Measurements from ENCODE around the gene PINLYP.
"Not testable (repeated sequence)": the region's sequence is repeated elsewhere in the genome, so short reads cannot be mapped to it uniquely, and the experiment has no call there.

PINLYP gene

DNA sequence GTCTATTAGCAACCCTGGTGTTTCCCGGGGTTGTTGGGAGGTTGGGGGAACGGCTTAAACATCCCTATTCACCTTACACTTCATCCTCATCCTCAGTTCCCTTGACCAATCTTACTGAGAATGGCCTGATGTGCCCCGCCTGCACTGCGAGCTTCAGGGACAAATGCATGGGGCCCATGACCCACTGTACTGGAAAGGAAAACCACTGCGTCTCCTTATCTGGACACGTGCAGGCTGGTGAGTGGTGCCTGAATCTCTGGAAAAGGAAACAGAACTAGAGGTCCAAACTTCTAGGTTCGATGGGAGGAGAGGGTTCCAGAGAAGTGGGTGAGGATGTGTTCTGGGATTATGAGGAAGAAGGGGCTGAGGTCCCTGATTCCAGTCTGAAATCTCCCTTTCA, 5.9 kb downstream of the PINLYP start:
- DNase-seq (ENCODE audit: low read depth) = no peak

DNA sequence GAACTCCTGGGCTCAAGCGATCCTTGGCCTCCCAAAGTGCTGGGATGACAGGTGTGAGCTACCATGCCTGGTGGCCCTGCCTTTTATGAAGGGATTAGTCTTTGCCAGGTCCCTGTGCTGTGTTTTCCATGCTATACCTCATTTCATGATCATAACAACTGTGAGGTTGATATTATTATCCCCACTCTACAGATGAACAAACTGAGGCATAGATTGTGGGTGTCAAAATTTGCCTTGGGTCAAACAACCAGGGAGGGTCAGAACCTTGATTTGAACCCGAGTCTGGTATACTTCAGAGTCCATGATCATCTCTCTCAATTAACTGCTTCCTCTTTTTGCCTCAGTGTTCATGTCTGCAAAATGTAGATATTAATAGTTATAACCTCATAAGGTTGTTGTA, 6.9 kb downstream of the PINLYP start:
- DNase-seq (ENCODE audit: low read depth) = no peak

DNA sequence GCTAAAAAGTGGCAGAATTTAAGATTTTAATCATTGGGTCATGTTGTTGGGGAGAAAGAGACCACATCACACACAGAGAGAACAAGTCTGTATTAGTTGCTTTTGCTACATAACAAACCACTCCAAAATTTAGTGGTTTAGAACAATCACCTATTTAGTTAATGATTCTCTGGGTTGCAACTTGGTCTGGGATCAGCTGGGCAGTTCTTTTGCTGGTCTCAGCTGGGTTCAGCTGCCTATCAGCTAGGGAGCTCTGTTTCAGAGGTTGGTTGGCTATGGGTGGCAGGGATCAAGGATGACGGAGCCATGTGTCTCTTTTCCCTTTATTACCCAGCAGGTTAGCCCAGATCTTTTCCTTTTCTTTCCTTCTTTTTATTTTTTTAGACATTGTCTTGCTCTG, 8.9 kb downstream of the PINLYP start:
- DNase-seq (ENCODE audit: low read depth) = no peak

DNA sequence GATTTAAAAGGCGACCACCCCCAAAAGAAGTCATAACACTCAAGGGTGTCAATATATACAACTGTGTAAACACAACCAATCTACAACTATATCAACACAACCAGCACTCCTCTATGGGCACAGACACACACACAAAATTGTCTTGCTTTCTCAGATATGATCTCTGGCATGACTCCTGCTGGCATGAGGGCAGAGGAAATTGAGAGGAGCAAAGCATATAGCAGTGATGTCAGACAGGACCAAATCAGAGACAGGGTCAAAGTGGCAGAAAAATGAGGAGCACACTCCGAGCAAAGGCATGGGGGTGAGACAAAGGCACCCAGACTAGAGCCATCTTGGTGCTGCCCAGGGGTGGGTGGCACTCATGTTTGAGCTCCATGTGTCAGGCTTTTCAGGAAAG, 10.7 kb downstream of the PINLYP start:
- DNase-seq (ENCODE audit: low read depth) = no peak

DNA sequence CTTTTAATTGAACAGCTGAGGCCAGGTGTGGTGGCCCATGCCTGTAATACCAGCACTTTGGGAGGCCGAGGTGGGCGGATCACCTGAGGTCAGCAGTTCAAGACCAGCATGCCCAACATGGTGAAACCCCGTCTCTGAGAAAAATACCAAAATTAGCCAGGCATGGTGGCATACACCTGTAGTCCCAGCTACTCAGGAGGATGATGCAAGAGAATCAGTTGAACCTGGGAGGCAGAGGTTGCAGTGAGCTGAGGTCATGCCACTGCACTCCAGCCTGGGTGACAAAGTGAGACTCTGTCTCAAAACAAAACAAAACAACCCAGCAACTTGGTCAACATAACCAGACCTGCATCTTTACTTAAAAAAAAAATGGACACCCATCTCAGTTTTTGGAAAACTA, 11.4 kb downstream of the PINLYP start:
- DNase-seq (ENCODE audit: low read depth) = not testable (repeated sequence)

DNA sequence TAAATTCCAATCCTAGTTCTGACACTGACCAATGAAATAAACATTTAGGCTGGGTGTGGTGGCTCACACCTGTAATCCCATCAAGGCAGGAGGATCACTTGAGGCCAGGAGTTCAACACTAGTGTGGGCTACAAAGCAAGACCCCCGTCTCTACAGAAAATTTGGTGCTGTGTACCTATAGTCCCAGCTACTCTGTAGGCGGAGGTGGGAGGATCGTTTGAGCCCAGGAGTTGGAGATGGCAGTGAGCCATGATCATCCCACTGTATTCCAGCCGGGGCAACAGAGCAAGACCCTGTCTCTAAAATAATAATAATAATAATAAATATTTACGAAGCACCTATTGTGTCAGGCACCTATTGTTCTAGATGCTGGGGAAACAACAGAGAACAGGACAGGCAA, 13.7 kb downstream of the PINLYP start:
- DNase-seq (ENCODE audit: low read depth) = no peak

DNA sequence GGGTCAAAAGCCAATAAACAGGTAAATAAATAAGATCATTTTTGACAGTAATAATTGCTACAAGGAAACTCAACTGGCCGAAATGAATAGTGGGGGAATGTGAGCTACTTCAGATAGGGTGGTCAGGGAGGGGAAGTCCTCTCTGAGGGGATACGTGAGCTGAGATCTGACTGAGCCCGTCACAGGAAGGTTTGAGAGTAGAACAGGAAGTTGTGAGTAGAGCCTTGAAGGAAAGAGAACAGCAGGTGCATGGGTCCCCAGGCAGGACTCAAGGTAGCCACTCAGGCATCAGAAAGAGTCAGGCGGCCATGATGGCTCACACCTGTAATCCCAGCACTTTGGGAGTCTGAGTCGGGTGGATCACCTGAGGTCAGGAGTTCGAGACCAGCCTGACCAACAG, 14.1 kb downstream of the PINLYP start:
- no peak for DNase-seq (ENCODE audit: low read depth)

DNA sequence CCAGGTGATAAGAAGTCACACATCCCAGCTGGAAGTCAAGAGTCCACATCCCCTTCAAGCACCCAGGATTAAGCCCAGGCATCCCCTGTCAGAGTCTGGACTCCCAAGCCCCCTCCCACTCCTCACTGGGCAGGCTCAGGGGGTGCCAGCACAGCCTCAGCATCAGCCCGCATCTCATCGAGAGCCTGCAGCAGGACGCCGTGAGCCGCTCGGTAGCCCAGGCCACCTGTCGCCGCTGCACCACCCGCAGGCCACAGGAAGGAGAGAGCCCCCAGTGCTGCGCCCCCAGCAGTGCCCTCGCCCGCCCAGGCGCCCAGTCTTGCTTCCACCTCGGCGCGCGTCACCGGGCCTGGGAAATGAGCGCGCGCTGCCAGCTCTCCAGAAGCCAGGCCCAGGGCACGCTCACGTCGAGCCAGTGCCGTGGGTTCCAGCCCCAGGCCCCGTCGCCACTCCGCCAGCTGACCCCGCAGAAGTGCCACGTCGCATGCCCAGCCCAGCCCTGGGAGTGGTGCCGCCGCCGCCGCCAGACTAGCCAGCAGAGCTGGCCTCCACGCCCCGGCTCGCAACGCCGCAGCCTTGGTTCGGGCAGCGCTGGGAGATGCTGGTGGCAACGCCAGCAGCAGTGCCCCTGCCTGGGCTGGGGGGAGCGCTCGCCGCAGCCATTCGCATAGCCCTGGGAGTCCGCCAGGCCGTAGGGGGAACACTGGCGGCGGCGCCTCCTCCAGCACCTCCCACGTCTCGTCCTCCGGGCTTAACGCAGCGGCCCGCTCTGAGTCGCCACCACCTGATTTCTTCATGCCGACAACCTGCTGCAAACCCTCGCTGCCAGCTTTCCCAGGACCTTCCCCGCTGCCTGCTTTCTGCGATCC, 16.5 kb downstream of the PINLYP start:
- DNase-seq (ENCODE audit: low read depth) = no peak

DNA sequence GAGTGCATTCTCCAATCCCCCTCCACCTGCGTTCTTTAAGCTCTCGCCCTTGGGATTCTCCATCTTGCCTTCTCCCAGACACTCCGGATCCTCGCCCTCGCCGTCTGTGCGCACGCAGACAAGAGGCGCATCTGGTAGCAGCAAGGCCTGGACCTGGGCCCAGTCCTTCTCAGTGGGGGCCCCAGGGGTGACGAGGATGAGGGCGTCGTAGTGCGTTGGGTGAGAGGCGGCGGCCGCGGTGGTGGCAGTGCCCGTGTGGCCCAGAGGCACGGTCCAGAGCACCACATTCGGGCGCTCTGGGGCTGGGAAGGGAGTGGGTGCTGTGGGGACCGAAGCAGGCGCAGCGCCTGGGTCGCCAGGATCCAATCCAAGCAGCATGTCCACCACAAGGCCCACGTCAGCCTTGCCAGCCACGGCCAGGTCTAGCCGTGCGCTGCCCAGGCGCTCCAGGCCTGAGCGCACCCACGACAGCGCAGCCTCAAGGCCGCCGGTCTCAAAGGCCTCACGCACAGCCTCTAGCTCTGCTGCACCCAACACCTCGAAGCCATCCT, 17.3 kb downstream of the PINLYP start:
- DNase-seq (ENCODE audit: low read depth) = no peak

DNA sequence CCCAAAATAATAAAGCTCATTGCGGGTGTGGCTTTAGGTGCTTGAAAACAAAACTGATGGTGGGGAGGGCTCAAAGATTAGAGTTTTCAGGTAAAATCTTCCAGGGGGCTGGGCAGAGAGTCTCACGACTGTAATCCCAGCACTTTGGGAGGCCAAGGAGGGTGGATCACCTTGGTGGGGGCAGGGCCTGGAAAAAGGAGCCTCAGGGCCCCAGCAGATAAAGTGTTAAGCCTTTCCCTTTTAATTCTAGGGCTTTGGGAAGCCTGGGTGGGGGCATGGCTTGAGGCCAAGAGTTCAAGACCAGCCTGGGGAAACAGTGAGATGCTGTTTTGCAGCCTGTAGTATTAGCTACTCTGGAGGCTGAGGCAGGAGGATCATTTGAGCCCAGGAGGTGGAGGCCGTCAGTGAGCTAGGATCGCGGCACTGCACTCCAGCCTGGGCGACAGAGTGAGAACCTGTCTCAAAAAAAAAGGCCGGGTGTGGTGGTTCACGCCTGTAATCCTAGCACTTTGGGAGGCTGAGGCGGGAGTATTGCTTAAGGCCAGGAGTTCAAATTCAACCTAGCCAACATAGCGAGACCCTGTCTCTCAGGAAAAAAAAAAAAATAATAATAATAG, 18.6 kb downstream of the PINLYP start:
- DNase-seq (ENCODE audit: low read depth) = no peak

DNA sequence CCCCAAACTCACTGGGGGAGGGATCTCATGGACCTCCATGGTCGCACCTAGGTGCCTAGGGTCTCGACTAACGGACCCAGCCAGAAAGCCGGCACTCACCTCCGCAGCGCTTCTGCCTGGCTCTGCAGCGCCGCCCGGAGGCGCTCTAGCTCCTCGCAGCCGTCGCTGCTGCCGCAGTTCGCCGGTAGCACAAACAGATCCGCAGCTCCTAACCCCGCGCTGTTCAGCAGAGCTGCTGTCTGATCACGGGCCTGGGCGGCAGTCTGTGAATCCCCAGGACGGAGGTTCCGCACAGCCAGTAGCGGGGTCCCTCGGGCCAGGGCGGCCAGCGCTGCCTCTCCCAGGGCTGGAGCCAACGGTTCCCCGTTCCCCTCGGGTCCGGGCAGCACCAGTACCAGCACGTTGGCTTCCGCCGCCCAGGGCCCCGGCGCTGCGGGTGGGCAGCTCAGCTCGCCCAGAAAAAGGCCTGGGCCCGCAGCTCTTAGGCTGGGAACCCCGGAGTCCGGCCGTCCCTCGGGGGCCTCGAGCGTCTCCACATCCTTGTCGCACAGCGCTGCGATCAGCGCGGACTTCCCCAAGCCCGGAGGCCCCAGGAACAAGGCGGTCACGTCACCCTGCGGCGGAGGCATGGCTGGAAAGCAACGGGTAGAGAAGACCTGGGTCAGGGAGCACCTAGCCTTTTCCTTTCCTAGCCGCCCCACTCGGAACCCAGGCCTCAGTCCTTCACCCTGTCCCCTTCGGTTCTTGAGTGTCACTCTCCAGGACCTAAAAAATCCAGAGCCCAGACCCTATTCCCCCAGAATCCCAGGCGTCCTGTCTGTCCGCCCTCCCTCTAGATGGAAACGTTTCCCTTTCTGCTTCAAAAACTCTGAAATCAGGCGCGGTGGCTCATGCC, 19.4 kb downstream of the PINLYP start:
- peak; percentile 61 for DNase-seq (ENCODE audit: low read depth)

DNA sequence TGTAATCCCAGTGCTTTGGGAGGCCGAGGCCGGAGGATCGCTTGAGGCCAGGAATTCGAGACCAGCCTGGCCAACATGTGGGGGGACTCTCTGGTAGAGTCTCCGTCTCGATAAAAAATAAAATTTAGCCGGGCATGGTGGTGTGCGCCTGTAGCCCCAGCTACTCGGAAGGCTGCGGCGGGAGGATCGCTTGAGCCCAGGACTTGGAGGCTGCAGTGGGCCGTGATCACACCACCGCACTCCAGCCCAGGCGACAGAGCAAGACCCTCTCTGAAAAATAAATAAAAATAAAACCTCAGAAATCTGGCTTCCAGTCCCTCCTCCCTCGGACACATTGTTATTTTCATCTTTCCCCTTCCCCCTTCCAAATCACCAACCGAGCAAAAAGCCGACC, 20.0 kb downstream of the PINLYP start:
- no peak for DNase-seq (ENCODE audit: low read depth)

DNA sequence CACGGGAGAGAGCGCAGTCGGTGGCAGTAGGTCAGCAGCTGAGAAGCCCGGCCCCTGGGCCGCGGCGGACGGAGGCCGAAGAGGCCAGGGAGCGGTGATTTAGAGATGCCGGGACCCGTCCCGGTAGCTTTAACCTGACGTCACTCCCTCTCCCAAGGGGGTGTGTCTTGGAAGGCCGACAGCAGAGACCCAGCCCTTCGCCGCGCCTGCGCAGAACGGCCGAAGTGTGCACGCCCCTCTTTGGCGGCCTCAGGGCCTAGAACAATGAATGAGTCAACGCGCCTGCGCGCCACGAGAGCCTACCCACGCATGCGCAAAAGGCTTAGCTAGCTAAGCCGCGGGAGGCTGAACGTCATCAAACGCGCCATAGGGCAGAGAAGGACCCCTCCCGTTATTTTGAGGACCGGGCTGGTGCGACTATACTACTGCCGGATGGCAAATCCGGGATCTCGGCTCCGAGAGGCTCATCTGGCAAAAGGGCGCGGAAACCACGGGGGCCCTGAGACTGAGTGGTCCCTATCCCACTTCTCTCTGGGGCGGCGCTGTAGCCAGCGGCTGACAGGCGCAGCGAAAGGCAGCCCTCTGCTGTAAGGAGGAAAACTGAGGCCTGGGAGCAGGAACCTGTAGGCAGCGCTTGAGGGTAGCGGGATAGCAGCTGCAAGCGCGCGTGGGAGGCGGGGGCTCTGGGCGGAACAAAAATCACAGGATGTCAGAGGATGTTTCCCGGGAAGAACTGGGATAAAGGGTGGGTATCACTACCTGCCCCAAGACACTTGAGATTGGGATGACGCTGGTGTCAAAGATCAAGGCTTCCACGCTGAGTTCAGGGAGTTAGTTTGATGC, 20.6 kb downstream of the PINLYP start, which contains the start of the genes IRGQ and ZNF576:
Gene IRGQ (minus strand): TSS at position 136 of the 843 bp plus-strand sequence. CDS start 796 bp downstream, outside the sequence.
Gene ZNF576 (plus strand): TSS at position 597 of the 843 bp plus-strand sequence. CDS start 514 bp downstream, outside the sequence.
- peak; percentile 100 for DNase-seq (ENCODE audit: low read depth)

DNA sequence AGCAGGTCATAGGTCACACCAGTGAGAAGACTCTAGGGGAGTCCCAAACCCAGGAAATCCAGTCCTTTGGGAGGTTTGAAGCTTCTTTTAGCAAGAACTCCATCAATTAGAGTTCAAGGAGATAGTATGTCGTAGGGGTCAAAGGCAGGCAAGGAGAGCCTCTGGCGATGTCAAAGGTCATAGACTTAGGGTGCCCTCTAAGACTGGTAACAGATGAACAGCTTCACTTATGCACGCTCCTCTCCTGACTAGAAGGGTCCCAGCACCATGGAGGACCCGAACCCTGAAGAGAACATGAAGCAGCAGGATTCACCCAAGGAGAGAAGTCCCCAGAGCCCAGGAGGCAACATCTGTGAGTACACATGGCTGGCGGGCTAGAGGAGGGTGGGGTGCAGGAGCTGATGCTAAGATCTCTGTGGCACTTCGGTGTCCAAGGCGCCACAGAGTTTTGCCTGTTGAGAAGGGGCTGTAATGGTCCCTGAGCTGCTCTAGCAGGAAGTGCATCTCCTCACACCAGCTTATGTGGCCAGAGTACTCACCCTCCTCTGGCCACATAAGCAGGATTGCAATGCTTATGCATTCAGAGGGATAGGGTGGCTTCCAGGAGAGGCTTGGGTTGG, 21.4 kb downstream of the PINLYP start:
- DNase-seq (ENCODE audit: low read depth) = no peak

DNA sequence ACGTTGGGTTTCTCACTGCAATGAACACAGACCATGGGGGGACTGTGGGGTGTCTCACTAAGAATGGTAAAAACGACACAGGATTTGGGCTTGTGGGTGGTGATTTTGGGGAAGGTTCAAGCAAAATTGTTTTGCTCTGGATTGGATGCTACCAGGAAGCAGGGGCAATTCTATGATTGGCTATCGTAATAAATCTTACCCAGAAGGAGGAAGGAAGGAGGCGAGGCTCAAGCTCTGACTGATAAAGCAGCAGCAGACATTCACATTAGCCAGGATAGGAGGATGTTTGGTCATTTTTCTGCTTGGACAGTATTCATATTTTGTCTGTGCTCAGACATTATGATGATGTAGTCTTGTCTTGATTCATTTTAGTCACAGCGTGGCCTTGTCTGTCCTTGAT, 22.3 kb downstream of the PINLYP start:
- no peak for DNase-seq (ENCODE audit: low read depth)

DNA sequence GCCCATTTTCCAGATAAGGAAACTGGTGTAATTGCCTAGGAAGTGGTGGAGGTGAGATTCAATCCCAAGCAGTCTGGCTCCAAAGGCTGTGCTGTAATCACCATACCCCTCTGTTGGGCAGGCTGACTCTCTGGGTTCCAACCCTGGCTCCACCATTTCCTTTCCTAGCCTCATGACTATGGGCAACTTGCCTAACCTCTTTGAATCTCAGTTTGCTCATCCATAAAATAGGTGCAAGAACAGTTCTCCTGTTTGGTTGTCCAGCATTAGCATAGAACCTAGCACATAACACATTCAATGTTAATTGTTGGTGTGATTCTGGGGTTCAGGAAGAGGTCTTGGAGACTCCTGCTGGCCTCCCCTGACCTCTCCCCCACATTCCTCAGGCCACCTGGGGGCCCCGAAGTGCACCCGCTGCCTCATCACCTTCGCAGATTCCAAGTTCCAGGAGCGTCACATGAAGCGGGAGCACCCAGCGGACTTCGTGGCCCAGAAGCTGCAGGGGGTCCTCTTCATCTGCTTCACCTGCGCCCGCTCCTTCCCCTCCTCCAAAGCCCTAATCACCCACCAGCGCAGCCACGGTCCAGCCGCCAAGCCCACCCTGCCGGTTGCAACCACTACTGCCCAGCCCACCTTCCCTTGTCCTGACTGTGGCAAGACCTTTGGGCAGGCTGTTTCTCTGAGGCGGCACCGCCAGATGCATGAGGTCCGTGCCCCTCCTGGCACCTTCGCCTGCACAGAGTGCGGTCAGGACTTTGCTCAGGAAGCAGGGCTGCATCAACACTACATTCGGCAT, 23.0 kb downstream of the PINLYP start:
- no peak for DNase-seq (ENCODE audit: low read depth)

DNA sequence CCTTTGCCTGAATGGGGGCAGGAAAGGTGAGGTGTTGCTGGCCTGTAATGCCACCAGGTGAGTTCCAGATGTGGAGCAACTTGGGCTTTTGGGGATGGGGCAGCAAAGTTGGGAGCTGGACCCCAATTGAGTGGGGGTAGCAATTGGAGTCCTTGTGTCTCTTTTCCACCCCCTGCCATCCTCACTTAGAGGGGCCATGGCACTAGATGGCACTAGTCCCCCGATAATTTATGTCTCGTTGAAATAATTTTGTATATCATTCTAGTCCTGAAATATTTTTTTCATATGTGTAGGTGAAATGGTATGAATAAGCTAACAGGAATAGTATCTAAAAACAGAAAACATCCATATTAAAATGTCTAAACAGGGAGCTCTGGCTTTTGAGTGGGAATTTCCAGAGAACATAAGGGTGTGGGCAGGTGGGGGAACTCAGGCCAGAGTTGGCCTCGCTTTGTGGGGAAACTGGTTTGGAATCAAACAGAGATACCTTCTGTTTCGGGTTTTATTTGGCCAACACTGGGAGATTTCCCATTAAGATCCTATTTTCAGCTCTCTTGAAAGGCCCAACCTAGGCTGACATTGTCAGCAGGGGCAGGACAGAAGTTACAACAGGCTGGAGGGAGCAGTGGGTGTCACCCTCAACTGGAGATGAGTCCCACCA, 24.2 kb downstream of the PINLYP start:
- DNase-seq (ENCODE audit: low read depth) = no peak

DNA sequence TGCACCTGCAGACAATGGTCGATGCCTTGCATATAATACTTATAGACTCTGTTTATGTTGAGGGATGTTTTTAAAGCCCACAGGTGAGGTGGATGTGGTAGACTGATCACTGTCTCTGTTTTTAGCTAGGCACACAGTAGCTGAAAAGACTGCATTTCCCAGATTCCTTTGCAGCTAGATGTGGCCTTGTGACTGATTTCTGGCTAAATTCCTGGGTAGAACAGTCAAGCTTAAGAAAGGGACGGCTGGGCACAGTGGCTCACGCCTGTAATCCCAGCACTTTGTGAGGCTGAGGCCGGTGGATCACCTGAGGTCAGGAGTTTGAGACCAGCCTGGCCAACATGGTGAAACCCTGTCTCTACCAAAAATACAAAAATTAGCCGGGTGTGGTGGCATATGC, 24.7 kb downstream of the PINLYP start:
- DNase-seq (ENCODE audit: low read depth) = not testable (repeated sequence)

DNA sequence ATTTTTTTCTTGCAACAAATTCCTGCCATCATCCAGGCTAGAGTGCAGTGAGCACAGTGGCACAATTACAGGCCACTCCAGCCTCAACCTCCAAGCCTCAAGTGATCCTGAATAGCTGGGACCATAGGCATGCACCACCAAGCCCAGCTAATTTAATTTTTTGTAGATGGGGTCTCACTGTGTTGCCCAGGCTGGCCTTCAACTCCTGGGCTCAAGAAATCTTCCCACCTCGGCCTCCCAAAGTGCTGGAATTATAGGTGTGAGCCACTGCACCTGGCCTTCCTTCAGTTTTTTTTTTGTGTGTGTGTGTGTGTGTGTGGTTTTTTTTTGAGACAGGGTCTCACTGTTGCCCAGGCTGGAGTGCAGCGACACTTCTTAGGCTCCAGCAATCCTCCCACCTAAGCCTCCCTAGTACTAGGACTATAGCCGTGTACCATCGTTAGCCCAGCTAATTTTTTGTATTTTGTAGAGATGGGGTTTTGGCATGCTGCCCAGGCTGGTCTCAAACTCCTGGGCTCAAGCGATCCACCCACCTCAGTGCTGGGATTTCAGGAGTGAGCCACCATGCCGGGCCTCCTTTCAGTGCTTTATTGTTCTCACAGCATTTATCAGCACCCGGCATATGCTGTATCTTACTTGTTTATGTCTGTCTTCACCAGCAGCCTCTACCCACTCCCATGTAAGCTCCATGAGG, 30.4 kb downstream of the PINLYP start:
- no peak for DNase-seq (ENCODE audit: low read depth)

All from T follicular helper cell (primary cell).